Endothelial cell of umbilical vein (primary cell): ENCODE data around the gene USH1G.

Source experiments
- CTCF ChIP-seq, 2 donors: IDR thresholded peaks; 1 replicate in 1 of 2; 2 replicates in 1 of 2; pipeline ENCODE4 v1.5.1; 2011; ENCODE audit warnings: low read length in 2 of 2, mild to moderate bottlenecking in 2 of 2, moderate library complexity in 2 of 2, control low read depth in 1 of 2, inconsistent platforms in 1 of 2, low read depth in 1 of 2; ENCODE audit not compliant: insufficient read depth in 1 of 2; ENCODE audit errors: extremely low read depth in 1 of 2
- EZH2 ChIP-seq: IDR thresholded peaks from 2 replicates; pipeline ENCODE4 v1.6.1; 2012; ENCODE audit warnings: borderline replicate concordance, low read depth, mild to moderate bottlenecking, moderate library complexity, low read length, inconsistent platforms; ENCODE audit not compliant: severe bottlenecking
- POLR2AphosphoS5 ChIP-seq: IDR thresholded peaks from 2 replicates; pipeline ENCODE4 v1.6.1; 2012; ENCODE audit warnings: low read depth, mild to moderate bottlenecking, control low read depth, low read length, moderate library complexity; ENCODE audit not compliant: insufficient read depth

GRCh38 chr17:74866198-74866835 lies 56.7 kb downstream of the USH1G start:
- no peak for TF ChIP-seq EZH2
- no peak for TF ChIP-seq CTCF (IDR thresholded peaks at IDR 0.05; ENCODE audit: extremely low read depth in 1 of 2, insufficient read depth in 1 of 2, low read depth in 1 of 2, low read length in 2 of 2)
- no peak for TF ChIP-seq POLR2AphosphoS5
